NCI-H1694 treated with DMSO at 0.1 percent for 48 hours (cell line): ENCODE data around the gene CDK5.

Experiments
- DNase-seq: peaks from one replicate; lab custom pipeline; 2025; lab: John Stamatoyannopoulos, UW

CDK5 gene

DNA sequence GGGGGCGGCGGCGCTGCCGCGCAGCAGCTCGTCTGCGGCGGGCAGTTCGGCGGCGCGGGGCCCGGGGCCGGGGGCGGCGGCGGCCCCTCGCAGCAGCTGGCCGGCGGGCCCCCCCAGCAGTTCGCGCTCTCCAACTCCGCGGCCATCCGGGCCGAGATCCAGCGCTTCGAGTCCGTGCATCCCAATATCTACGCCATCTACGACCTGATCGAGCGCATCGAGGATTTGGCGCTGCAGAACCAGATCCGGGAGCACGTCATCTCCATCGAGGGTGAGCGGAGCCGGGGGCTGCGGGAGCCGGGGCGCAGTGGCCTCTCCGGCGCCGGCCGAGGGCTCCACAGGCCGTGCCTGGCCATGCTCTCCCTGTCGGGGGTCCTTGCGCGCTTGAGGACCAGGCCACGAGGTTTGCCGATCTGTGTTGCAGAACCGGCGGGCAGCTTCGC lies 29.1 kb upstream of the CDK5 start:
- no peak for DNase-seq

DNA sequence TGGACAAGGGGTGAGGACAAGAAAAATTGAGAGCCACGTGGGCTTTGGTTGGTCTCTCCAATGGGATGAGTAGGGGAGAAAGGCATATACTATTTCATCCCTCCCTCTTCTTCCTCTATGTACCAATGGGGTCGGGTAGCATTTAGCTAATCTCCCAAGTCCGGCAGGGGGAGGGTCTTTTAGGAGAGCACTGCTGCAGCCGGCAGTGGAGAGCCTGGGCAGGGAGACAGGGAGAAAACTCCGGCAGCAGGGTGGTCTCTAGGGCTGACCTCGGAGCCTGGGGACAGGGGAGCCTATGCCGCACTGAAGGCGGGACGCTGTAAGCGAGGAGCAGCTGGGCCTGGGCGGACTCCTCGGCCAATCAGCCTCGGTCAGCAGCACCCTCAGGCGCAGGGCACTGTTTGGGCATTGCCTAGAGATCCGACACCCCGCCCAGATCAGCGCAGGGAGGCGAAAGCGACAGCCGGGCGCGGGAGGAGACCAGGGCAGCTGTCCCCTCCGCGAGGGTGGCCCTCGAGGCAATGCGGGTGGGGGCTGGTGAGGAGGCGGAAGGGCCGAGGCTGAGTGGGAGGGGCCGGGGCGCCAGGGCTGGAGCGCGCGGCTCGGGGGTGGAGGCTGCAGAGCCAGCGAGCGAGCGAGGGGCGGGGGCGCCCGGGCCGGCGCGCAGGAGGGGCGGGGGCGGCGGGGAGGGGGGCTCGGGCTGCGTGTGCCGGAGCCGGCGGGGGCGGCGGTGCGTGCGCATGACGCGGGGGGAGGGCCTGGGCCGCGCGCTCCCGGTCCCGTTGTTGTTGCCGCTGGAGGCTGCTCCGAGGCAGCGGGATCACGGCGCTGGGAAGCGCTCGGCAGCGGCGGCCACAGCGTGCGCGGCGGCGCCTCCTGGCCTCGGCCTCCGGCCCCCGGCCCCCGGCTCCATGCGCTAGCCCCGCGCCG lies 28.3 kb upstream of the CDK5 start, which contains the start of gene AGAP3:
Gene AGAP3 (plus strand): TSS at position 785 of the 930 bp plus-strand sequence. CDS start 267 bp downstream, outside the sequence.
- DNase-seq: no peak

DNA sequence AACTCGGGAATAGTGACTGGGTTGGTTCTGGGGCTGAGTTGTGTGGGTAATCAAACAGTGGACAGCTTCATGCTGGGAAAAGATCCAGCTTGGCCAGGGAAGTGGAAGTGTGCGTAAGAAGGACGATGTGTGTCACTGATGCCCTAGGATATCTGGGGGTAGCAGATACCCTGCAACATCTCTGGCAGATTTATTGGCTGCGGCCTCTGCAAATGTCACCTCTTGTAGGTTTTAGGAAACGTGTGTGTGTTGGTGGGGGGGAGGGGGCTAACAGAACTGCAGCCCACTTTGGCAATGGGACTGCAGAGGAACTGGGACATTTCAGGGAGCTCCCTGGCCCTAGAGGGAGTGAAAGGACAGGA lies 27.6 kb upstream of the CDK5 start:
- no peak for DNase-seq

DNA sequence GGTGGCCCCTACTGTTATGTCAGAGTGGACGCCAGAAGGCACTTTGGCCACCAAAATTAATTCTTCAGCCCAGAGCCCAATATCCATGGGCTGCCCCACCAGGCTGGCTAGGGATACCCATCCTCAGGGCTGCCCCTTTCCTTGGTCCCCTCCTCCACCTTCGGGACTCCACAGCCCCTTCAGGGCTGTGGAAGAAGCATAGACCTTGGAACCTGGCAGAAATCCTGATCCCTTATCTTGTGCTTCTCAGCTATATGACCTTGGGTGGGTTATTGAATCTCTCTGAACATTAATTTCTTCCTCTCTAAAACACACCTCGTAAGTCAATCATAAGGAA lies 26.1 kb upstream of the CDK5 start:
- DNase-seq: no peak

DNA sequence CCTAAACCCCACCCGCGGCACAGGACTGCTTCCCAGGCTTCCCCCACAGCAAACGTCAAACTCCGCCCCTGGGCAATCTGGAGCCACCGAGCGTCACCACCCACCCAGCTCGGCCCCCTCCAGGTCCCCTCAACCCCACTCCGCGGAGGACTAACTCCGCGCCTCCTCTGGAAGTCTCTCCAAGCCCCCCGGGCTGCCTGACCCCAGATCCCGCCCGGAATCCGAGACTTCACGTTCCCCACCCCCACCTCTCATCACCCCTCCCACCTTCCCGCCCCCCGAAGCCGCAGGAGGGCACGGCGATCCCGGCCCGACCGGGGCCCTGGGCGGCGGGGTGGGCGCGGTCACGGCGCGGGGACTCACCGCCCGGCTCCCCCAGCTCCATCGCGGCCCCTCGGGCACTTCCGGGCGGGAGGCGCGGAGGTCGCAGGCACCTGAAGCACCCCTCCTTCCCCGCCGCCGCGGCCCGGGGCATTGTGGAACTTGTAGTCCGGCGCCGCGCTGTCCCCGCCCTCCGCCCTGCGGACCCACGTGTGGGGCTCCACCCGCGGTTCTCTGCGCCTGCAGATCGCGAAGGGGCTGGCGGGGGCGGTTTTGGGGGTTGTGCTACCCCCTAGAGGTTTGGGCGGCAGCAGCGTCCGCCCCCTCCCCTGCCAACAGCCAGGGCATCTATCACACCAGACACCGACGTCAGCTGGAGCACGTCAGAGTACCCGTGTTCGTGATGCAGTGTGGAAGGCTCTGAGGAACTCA lies 25.6 kb upstream of the CDK5 start, which contains the start of gene TMUB1:
Gene TMUB1 (minus strand): TSS at position 423 of the 753 bp plus-strand sequence. CDS start 930 bp downstream, outside the sequence.
- DNase-seq: peak; percentile 53

- no peak for DNase-seq
Observed at GRCh38 chr7:151082141-151083070, 24.7 kb upstream of the CDK5 start.

- no peak for DNase-seq
Observed at GRCh38 chr7:151081170-151082101, 23.7 kb upstream of the CDK5 start.

DNA sequence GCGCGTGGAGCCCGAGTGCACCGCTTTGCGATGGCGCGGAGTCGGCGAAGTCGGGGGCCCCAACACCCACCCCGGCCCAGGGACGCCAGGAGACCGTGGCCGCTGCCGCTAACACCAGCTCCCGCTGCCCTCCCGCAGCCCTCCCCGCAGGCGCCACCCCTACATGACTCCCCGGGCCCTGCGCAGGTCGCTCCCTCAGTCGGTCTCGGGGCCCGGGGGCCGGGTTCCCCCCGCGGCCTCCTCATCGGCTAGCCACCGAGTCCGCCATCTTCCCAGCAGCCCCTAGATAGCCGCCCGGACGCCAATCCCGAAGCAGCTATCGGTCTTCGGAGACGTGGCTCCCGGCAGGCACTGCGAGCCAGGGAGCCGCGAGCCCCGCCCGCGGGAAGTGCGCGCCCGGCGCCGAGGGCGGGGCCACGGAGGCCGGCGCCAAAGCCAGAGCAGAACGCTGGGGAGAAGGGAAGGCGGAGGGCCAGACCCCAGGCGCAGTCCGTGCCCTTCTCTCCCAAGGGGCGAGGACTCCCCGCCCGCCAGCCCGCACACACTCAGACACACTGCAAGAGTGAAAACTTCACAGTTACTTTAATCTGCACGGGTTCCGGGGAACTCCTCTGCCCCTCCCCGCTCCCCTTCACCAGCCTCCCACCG lies 22.9 kb upstream of the CDK5 start, which contains the start of gene FASTK:
Gene FASTK (minus strand): TSS at position 288 of the 648 bp plus-strand sequence. CDS start 43 bp downstream, at position 245.
- peak; percentile 88 for DNase-seq

DNA sequence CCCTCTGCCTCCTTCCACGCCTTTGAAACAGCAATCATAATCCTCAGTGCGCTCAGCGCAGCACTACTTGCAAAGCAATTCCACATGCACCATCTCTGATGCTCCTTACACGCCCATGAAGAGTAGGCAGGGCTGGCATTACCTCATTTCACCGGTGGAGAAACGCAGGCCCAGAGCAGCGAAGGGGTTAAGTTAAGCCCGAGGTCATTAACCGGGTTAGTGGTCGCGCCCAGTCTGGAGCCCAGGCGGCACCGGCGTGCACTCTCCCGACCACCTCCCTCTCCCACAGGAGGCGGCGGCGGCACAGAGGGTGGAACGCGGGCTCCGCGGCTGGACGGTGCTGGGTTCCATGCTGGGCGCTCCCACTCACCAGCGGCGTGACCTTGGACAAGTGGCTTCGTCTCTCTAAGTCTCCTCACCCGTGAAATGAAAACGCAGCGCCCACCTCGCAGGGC lies 22.4 kb upstream of the CDK5 start:
- no peak for DNase-seq

GRCh38 chr7:151079199-151079910 lies 21.7 kb upstream of the CDK5 start:
- no peak for DNase-seq

GRCh38 chr7:151078233-151079040 lies 20.7 kb upstream of the CDK5 start:
- DNase-seq: no peak

DNA sequence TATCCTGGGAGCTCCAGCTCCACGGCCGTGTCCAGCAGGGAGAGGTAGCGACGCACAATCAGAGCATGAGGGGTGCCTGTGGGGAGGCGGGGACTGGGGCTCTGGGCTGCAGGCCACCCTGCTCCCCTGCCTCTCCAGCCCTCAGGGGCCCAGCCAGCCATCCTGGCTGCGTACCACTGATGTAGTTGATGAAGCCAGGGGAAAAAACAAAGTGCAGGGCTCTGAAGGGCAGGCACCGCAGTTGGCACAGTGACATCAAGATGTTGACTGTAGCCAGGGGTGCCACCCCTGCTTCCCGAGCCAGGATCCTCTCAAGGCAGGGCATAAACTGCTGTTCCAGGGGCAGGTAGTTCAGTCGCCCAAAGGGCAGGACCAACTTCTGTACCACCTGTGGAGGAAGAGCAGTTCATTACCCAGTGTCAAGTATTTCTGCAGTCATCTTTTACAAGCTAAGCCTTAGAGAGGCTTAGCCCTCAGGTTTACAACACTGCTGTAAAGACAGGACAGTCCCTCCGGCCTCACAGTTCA lies 20.1 kb upstream of the CDK5 start:
- DNase-seq: no peak

- no peak for DNase-seq
Observed at GRCh38 chr7:151076863-151077704, 19.4 kb upstream of the CDK5 start.

DNA sequence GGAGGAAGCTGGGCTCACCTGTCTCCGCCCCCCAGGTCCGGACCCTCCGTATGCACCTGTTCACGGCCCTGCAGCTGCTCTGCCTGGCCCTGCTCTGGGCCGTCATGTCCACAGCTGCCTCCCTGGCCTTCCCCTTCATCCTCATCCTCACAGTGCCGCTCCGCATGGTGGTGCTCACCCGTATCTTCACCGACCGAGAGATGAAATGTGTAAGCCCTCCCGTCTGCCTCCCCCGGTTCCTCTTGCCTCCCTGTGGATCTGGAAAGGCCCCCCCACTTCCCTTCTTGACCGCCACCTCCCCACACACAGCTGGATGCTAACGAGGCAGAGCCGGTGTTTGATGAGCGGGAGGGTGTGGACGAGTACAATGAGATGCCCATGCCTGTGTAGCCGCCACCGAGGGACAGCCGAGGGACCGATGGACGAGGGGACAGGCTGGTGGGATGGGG lies 18.3 kb upstream of the CDK5 start:
- DNase-seq: no peak

DNA sequence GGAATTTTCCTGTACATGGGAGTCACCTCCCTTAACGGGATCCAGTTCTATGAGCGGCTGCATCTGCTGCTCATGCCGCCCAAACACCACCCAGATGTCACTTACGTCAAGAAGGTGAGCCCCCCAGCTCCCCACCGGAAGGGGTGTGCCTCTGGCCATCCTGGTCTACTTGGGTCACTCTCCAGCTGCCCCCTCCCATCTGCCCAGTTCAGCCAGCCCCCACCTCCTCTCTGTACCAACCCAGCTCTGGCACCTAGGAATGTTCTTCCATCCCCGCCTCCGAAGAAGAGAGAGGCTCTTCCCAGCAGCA lies 17.9 kb upstream of the CDK5 start:
- DNase-seq: no peak

DNA sequence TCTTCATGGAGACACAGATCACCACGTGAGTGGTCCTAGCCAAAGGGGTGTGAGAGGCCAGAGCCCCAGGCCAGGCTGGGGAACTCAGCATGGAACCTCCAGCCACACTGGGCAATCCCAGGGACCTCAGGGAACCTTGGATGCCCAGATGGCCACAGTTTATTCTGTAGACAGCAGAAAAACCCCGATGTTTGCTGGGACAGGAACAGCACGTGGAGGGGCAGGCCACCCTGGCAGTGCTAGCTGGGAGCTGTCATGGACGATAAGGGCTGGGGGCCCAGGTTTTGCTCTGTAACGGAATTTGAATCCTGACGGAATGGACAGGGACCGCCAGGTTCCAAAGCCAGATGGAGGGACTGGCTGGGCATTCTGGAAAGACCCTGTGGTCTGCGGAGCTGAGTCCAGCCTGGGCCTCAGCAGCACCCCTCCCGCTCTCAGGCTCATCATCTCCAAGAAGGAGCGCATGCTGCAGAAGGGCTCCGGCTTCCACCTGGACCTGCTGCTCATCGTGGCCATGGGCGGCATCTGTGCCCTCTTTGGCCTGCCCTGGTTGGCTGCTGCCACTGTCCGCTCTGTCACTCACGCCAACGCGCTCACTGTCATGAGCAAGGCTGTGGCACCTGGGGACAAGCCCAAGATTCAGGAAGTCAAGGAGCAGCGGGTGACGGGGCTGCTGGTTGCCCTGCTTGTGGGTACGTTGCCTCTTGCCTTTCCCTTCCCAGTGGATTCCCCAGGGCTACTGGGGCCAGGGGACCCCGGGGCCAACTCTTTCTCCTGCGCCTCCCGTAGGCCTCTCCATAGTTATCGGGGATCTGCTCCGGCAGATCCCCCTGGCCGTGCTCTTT lies 17.3 kb upstream of the CDK5 start:
- DNase-seq: no peak
